Stimulated activated CD8-positive, alpha-beta memory T cell treated with anti-CD3 and anti-CD28 coated beads, Interleukin-12 subunit alpha, Interleukin-12 subunit beta, amount 100 ng/mL, for 4 hours (primary cell): Measurements from ENCODE around the gene KDM4F.
"Not testable (repeated sequence)": the region's sequence is repeated elsewhere in the genome, so short reads cannot be mapped to it uniquely, and the experiment has no call there.

Experiments used
- DNase-seq: peaks from one replicate; pipeline ENCODE4 v3.0.0-alpha.2; 2020; ENCODE audit warnings: low read depth

The KDM4F gene

DNA sequence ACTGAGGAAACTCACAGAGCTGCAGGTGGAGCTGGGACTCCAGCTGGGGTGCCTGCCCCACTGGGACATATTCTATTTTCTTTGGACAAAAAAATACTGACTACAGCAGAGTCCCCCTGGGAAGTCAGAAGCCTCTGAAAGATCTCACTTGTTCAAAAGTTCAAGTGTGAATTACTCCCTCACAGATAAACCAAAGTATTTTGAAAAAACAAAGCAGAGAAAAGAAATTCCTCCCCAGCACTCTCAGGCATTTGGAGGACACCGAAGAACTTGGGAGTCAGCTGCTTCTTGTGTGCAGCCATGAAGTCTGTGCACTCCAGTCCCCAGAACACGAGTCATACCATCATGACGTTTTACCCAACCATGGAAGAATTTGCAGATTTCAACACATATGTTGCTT lies at the start of gene KDM4F:
KDM4F (plus strand) TSS at position 301 of the 400 bp plus-strand sequence.
- not testable (repeated sequence) for DNase-seq

DNA sequence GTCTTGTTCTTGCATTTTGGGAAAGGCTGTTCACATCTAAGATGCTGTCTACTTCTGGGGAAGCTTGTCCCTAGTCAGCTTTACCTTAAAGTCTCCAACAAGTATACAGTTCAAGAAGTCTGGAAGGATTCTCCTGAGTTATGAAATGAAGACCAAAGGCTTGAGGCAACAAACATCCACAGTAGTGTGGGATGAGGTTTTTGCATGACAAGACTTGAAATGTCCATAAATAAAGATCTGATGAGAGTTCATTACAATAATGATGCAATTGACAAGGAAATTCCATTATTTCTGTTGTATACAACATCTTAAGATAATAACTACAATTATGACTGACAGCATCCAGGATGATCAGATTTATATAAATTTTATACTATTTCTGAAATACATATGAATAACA lies 45.5 kb upstream of the KDM4F start:
- DNase-seq = no peak

DNA sequence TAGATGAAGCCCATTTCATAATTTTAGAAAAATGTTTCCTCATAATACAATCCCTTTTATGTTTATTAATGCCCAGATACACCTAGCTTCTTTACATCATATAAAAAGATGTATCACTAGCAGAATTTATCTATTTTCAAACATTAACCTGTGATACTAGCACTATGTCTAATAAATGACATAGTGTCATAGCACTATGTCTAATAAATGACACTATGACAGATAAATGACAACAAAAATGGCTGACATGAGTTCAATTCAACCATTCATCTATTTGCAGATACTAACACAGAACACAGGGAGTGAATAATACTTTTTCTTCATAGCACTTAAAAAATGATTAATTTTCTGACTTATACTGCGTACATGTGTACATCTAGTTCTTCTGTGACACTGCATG lies 43.6 kb upstream of the KDM4F start:
- no peak for DNase-seq

DNA sequence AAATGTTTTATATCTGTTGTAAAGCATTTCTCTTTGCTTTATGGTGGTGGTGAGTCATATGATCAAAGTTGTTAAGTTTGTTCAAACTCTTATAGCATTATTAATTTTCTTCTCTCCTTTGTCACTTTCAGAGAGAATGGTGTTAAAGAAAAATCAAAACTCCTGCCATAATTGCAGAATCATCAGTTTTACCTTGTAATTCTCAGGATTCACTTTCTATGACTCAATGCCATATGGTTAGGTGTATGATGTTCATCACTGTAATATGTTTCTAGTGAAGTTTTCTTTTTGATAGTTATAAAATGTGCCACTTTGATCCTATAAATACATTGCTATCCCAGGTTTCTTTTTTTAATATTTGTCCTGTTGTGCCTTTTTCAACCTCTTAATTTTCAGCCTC lies 37.8 kb upstream of the KDM4F start:
- DNase-seq = no peak

DNA sequence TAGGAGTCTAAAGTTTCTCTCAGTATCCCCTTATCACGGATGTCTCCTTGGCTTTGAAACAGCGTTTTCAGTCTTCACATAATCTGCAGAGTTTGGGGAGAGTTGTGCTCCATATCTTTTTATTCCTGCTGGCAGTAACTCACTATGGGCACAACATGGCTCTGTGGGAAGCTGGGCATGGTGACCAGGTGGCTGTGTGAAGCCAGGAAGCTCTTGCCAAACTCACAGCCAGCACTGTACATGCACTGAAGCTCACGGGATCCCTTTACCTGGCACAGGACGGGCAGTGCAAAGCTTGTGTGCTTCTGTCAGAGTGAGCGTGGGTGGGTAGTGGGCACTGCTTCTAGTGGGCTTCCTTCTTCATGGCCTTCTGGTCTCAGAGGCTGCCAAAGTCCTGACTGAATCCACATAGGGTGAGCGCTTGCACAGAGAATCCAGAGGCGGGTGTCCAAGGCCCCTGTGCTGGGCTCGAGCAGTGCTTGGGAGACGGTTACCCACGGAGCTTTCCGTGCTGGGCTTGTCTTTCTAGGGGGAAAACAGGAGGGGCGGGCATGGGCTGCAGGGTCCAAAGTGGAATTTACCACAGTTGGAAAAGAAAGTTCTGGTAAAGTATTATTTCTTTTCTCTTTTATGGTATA lies 34.9 kb upstream of the KDM4F start:
- no peak for DNase-seq

DNA sequence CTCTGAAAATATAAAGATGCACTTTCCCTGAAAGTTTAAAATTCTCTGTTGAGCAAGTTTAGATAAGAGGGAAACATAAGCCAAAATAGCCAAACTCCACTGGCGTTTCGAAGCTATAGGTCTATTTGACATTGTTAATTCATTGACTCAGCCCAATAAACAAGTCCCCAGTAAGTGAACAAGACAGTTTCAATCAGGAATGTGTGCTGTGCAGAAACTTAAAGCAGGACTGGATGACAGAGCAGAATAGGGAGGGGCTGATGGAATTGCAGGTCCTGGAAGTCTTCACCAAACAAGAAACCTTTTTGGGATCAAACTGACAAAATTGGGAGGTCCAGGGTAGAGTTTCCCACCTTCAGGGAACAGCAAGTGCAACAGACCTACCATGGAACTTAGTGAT lies 33.1 kb upstream of the KDM4F start:
- no peak for DNase-seq

DNA sequence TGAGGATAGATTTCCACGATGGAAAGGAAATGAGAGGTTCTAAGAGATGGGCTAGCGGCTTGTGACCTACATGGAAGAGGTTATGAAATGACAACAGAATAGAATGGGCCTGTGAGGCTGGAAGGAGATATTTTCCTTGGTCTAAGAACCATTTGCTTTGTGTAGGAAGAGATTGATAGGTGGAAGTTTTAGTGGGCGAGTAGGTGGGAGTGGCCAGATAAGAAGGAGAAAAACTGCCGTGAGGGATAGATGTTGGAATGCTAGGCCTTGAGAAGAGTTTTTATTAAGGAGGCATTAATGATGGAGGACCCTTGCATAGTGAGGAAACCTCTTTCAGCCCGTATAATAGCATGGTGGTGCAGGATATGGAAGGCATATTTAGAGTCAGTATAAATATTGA lies 27.8 kb upstream of the KDM4F start:
- not testable (repeated sequence) for DNase-seq

DNA sequence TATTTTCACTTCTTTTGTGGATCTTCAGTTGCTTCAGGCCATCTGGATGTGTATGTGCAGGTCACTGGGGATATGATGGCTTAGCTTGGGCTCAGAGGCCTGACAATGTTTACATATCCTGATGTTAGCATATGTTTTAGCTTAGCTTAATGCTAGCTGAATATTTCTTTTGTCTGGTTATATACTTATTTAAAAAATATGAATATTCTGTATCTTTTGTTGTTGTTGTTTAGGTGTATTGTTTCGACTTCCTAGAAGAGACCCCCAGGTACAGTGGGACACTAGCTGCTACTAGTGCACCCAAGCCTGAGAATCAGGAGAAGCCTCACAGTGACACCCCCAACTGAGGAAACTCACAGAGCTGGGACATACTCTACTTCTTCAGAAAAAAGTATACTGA lies 24.3 kb upstream of the KDM4F start, which contains the start of gene KDM4E:
KDM4E (plus strand) TSS at position 301 of the 400 bp plus-strand sequence. CDS start 300 bp downstream, outside the sequence.
- no peak for DNase-seq

DNA sequence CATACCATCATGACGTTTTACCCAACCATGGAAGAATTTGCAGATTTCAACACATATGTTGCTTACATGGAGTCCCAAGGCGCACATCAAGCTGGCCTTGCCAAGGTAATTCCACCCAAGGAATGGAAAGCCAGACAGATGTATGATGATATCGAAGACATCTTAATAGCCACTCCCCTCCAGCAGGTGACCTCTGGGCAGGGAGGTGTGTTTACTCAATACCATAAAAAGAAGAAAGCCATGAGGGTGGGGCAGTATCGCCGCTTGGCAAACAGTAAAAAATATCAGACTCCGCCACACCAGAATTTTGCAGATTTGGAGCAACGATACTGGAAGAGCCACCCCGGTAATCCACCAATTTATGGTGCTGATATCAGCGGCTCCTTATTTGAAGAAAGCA lies 23.6 kb upstream of the KDM4F start:
- not testable (repeated sequence) for DNase-seq

DNA sequence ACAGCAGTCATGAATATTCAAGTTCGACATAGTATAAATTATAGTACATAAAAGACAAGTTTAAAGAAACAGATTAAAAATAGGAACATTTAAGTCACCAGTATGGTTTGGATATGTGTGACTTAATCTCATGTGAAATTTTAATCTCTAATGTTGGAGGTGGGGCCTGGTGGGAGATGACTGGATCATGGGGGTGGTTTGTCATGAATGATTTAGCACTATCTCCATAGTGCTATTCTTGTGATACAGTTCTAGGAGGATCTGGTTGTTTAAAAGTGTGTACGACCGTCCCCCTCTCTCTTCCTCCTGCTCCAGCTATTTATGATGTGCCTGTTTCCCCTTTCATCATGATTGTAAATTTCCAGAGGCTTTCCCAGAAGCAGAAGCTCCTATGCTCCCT lies 20.9 kb upstream of the KDM4F start:
- DNase-seq = no peak

DNA sequence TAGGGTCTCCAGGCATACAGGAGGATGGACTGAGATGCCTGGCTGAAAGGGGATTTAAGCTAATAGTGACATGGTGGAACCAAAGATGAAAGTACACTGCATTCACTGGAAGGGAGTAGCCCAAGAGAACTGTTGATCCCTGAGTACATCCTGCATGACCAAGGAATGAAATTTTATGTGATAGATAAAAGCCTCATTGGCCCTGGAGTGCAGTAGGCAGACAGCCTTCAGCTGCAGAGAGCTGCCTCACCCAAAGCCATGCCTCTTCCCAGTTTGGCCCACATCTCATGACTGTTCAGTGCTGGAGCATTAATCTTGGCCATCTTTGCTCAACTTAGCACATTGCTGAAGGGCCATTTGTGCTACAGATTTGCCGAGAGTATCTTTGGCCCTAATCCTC lies 16.2 kb upstream of the KDM4F start:
- no peak for DNase-seq

DNA sequence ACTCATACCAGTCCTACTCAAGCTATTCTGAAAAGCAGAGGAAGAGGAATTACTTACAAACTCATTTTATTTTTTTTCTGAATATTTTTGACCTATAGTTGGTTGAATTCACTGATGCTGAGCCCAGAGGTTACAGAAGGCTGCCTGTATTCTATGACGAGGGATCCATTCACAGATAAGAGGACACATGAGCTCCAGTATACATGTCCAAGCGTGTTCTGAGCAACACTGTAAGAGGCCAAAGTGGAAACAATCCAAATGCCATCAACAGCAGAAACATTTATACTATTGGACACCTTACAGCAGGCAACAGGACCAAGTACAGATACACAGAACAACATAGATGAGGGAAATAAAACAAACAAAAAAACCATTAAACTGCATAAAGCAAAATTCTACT lies 13.9 kb upstream of the KDM4F start:
- no peak for DNase-seq

DNA sequence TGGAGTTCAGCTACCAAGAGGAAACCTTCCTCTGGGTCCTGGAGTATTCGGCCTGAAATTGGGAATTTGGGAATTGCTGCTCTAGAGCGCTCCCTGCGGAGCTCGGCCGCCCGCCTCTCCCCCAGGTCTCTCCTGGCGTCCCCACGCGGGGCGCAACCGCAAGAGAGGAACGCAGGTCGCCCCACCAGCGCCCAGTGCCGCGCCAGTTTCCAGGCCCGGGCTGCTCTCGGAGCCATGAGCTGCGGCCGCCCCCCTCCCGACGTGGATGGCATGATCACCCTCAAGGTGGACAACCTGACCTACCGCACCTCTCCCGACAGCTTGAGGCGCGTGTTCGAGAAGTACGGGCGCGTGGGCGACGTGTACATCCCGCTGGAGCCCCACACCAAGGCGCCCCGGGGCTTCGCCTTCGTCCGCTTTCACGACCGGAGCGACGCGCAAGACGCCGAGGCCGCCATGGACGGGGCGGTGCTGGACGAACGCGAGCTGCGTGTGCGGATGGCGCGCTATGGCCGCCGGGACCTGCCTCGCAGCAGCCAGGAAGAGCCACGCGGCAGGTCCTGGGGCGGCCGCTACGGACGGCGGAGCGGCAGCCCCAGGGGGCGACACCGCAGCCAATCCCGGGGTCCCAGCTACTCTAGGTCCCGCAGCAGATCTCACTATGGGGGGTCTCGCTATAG lies 11.7 kb upstream of the KDM4F start:
- DNase-seq = not testable (repeated sequence)

DNA sequence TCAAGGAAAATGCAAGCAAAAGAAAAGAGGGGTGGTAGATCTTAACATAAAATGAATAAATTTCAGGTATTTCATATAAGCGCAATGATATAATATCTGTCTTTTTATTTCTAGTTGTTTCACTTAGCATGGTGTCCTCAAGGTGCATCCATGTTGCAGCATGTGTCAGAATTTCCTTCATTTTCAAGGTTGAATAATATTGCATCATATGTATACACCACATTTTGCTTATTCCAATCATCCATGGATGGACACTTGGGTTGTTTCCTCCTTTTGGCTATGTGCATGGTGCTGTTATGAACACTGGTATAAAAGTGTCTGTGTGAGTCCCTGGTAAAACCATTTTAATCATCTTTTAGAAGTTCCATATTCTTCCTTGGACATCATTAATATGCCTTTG lies 7.0 kb upstream of the KDM4F start:
- DNase-seq = no peak

DNA sequence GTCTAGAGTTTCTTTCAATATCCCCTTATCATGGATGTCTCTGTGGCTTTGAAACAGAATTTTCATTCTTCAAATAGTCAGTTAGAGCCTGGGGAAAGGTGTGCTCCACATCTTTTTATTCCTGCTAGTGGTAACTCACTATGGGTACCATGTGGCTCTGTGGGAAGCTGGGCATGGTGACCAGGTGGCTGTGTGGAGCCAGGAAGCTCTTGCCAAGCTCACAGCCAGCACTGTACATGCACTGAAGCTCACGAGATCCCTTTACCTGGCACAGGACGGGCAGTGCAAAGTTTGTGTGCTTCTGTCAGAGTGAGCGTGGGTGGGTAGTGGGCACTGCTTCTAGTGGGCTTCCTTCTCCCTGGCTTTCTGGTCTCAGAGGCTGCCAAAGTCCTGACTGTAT lies 6.3 kb upstream of the KDM4F start:
- no peak for DNase-seq

DNA sequence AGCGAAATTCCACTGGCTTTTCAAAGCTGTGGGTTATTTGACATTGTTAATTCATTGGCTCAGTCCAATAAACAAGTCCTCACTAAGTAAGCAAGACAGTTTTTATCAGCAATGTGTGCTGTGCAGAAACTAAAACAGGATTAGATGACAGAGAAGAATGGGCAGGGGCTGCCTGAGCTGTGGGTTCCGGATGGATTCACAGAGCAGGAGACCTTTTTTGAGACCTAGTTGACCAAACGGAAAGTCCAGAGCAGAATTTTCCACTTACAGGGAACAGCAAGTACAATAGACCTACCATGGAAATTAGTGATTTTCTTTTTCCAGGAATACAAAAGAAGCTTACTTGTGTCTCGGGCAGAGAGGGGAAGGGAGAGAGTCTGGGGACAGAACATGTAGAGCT lies 5.2 kb upstream of the KDM4F start:
- DNase-seq = no peak

DNA sequence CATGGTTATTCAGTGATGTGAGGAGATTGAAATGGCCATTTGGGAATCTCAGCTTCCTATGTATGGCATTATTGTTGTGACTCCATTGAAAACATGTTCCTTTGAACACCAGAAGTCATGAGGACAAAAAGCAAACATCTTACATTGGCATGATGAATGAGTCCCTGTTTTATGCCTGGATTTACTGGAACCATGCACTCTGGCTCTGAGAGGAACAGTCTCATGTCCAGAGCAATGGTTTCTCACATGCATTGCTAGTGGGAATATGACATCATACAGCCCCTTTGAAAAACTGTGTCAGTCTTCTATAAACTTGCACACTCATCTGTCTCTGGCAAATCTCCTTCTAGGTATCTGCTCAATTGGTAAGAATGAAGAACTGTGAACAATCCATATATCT lies 3.4 kb upstream of the KDM4F start:
- DNase-seq = no peak

DNA sequence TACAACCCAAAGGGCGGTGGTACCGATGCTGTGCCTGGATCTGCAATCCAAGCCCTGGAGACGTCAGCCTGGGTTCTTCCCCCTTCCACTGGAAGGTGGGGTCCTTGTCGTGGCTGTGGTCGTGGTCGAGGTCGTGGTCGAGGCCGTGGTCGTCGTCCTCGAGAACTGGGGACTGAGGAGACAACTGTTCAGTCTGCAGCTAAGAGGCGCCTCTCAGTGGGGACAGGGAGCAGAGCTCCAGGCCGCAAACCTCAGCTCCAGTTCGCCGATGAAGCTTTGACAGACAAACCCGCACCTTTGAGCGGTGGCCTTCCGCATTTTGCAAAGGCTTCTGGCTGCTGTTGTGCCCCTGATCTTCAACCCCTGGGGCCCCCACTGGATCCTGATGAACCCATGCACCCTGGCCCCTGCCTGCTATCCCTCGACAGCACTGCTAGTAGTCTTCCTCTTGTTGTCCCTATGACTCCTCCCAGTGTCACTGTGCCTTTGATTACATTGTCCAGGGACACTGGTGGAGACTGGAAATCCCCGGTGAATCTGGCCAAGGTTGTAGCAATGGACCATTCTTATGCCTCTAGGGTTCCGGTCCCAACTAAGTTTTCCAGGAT lies 1.5 kb downstream of the KDM4F start:
- DNase-seq = no peak

DNA sequence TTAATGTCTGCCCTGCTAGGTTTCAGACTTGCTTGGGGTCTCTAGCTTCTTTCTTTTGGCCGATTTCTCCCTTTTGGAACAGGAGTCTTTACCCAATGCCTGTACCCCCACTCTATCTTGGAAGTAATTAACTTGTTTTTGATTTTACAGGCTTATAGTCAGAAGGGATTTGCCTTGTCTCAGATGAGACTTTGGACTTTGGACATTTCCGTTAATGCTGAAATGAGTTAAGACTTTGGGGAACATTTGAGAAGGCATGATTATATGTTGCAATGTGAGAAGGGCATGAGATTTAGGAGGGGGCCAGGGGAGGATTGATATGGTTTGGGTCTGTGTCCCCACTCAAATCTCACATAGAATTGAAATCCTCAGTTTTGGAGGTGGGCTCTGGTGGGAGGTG lies 5.1 kb downstream of the KDM4F start:
- DNase-seq = no peak

DNA sequence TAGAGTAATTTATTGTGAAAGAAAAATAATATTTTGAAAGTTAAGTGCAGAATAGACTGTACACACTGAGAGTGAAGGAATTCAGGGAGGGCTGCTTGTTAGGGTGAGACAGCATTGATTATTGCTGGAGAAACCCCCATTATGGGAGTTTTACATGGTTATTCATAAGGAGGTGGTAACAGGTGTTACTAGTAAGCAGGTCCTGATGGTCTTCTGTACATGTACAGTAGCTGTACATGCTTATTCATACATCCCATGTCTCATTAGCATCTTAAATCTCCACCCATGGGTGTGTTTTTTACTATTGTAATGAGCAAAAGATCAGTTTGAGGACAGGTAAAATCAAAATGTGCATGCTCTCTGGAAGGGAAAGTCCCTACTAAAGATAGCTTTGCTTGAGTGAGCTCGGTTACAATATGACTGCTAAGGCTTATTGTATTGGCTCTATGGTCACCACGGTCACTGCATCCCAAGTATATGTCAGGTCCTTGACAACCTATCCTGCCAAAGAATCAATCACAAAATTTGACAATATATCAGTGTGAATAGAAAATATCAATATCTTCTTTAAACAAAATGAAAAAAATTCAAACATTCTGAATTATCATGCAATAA lies 6.2 kb downstream of the KDM4F start:
- DNase-seq = no peak

DNA sequence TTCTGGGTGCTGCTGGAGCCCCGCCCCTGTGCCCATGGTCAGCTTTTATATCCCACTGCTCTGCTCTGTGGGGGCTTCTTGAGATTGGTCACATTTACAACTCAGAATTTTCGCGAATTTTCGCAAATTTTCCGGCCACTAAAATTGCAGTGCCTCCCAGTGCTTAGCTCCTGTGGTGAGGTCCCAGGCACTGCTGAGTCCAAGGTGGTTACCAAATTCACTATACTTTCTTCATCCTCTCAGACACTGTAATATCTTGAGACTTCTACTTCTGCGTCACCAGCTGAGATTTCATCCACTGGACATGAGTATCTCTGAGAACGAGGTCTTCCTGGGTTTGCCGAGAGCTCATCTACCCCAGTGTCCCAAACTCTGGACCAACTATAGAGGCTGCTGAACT lies 8.7 kb downstream of the KDM4F start:
- no peak for DNase-seq

DNA sequence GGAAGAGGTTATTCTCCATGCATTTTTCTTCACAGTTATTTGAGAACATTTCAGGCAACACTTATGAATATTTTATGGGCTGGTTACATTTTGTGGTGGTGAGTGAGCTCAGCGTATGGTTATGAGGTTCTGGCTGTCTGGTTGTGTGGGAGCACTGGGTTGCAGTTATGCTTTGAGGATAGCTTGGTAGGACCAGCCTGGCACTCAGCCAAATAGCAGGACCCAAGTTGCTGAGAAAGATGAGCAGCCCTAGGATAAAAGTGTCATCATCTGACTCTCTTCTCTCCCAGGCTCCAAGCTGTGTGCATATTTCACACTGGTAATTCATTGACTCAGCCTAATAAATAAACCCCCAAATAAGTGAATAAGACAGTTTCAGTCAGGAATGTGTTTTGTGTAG lies 9.4 kb downstream of the KDM4F start:
- no peak for DNase-seq

DNA sequence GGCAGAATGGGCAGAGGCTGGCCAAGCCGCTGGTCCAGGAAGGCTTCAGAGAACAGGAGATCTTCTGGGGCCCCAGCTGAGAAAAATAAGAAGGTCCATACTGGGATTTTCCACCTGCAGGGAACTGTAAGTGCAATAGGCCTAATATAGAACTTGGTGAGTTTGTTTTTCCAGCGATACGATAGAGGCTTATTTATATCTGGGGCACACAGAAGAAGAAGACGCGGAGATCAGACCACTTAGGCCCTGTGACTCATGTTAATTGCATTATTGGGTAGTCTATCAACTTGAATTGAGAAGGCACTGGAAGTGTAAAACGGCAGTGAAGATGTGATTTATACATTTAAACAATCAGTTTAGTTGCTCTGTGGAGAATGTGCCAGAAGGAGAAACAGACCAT lies 9.8 kb downstream of the KDM4F start:
- no peak for DNase-seq
